Vagina (tissue), 2 donors: ENCODE results near the gene RC3H2.

Experiments
- POLR2A ChIP-seq, 2 donors: fragments of 450-650 bp; IDR thresholded peaks; one replicate each; pipeline ENCODE4 v1.6.1; 2017; ENCODE audit warnings: antibody characterized with exemption in 2 of 2, mild to moderate bottlenecking in 2 of 2, moderate library complexity in 2 of 2
- TF ChIP-seq, protein P1 (sequence below), 3 experiments: fragments of 450-650 bp in 2 of 3; fragments of 200-600 bp in 1 of 3; sonication (generic) in 1 of 3; IDR thresholded peaks; one replicate each; pipeline ENCODE4 v1.5.1; 2017 to 2019; ENCODE audit warnings: antibody characterized with exemption in 3 of 3, mild to moderate bottlenecking in 2 of 3, moderate library complexity in 2 of 3

GRCh38 chr9:122808141-122808540 lies 97.0 kb downstream of the RC3H2 start:
- no peak for TF ChIP-seq POLR2A (IDR thresholded peaks at IDR 0.05)
- TF ChIP-seq, protein P1, sequence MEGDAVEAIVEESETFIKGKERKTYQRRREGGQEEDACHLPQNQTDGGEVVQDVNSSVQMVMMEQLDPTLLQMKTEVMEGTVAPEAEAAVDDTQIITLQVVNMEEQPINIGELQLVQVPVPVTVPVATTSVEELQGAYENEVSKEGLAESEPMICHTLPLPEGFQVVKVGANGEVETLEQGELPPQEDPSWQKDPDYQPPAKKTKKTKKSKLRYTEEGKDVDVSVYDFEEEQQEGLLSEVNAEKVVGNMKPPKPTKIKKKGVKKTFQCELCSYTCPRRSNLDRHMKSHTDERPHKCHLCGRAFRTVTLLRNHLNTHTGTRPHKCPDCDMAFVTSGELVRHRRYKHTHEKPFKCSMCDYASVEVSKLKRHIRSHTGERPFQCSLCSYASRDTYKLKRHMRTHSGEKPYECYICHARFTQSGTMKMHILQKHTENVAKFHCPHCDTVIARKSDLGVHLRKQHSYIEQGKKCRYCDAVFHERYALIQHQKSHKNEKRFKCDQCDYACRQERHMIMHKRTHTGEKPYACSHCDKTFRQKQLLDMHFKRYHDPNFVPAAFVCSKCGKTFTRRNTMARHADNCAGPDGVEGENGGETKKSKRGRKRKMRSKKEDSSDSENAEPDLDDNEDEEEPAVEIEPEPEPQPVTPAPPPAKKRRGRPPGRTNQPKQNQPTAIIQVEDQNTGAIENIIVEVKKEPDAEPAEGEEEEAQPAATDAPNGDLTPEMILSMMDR (IDR thresholded peaks at IDR 0.05), result no peak
